Neural cell (in vitro differentiated cells): ENCODE results near the gene SIL1. TPM values are rescaled to one million over a fixed set of nuclear protein-coding genes. Genes with fewer than 3 reads are reported as not detected.

Experiments
- H2AFZ ChIP-seq: fragments of 200-600, 300-800 bp; sonication (generic), shearing (Covaris generic); 2 replicates; pipeline ENCODE4 v1.6.0; 2014; ENCODE audit warnings: low read depth, mild to moderate bottlenecking, antibody characterized with exemption, low read length, moderate library complexity
- H3F3A ChIP-seq: fragments of 200-600 bp; shearing (Covaris generic); 2 replicates; pipeline ENCODE4 v1.6.1; 2016; ENCODE audit warnings: mild to moderate bottlenecking, moderate library complexity, mixed read lengths, antibody characterized with exemption, low read length; ENCODE audit not compliant: insufficient read depth, poor library complexity, severe bottlenecking
- H3K27ac ChIP-seq: fragments of 200-600, 300-800 bp; sonication (generic), shearing (Covaris generic); 2 replicates; pipeline ENCODE4 v1.5.1; 2014; ENCODE audit warnings: mild to moderate bottlenecking, low read length, moderate library complexity
- H3K27me3 ChIP-seq: fragments of 300-800, 200-600 bp; sonication (generic), shearing (Covaris generic); 2 replicates; pipeline ENCODE4 v1.6.0; 2014; ENCODE audit warnings: mild to moderate bottlenecking, low read depth, low read length, moderate library complexity; ENCODE audit not compliant: insufficient read depth
- H3K36me3 ChIP-seq: fragments of 300-800, 200-600 bp; sonication (generic), shearing (Covaris generic); 2 replicates; pipeline ENCODE4 v1.5.1; 2014; ENCODE audit warnings: mild to moderate bottlenecking, antibody characterized with exemption, low read length, moderate library complexity; ENCODE audit not compliant: insufficient read depth
- H3K4me2 ChIP-seq: fragments of 300-800, 200-600 bp; sonication (generic), shearing (Covaris generic); 2 replicates; pipeline ENCODE4 v1.6.0; 2014; ENCODE audit warnings: mild to moderate bottlenecking, low read length
- H3K4me3 ChIP-seq: fragments of 300-800, 200-600 bp; sonication (generic), shearing (Covaris generic); 2 replicates; pipeline ENCODE4 v1.5.1; 2014; ENCODE audit warnings: mild to moderate bottlenecking, low read length, moderate library complexity
- H3K79me2 ChIP-seq: fragments of 200-600 bp; shearing (Covaris generic); replicated peaks from 2 replicates; pipeline ENCODE4 v1.6.0; 2014; ENCODE audit warnings: mild to moderate bottlenecking, low read length, moderate library complexity; ENCODE audit not compliant: insufficient read depth
- H3K9ac ChIP-seq: fragments of 300-800, 200-600 bp; sonication (generic), shearing (Covaris generic); 2 replicates; pipeline ENCODE4 v1.6.1; 2016; ENCODE audit warnings: mild to moderate bottlenecking, low read length, mixed read lengths
- H3K9me2 ChIP-seq: fragments of 200-600 bp; shearing (Covaris generic); 2 replicates; pipeline ENCODE4 v1.6.1; 2016; ENCODE audit warnings: mild to moderate bottlenecking, low read length, mixed read lengths; ENCODE audit not compliant: insufficient read depth
- H3K9me3 ChIP-seq: fragments of 200-600, 300-800 bp; sonication (generic), shearing (Covaris generic); 2 replicates; pipeline ENCODE4 v1.6.1; 2016; ENCODE audit warnings: mild to moderate bottlenecking, mixed run types, low read length, moderate library complexity, mixed read lengths
- H4K20me1 ChIP-seq: fragments of 200-600 bp; shearing (Covaris generic); 2 replicates; pipeline ENCODE4 v1.6.1; 2016; ENCODE audit warnings: mild to moderate bottlenecking, mixed run types; ENCODE audit not compliant: insufficient read depth
- CTCF ChIP-seq: fragments of 450-650 bp; IDR thresholded peaks from 2 replicates; pipeline ENCODE4 v1.5.1; 2014; ENCODE audit warnings: antibody characterized with exemption, mild to moderate bottlenecking, moderate library complexity; ENCODE audit not compliant: poor library complexity, severe bottlenecking
- EP300 ChIP-seq: fragments of 450-650 bp; conservative IDR thresholded peaks from 2 replicates; pipeline ENCODE4 v1.6.1; 2014; ENCODE audit warnings: antibody characterized with exemption, mild to moderate bottlenecking, moderate library complexity; ENCODE audit not compliant: poor library complexity, severe bottlenecking
- EZH2 ChIP-seq: fragments of 200-600, 300-800 bp; shearing (Covaris generic), sonication (generic); IDR thresholded peaks from 2 replicates; pipeline ENCODE4 v1.6.1; 2014; ENCODE audit warnings: antibody characterized with exemption, low read length, borderline replicate concordance, mild to moderate bottlenecking; ENCODE audit not compliant: insufficient read depth, poor library complexity, severe bottlenecking
- MXI1 ChIP-seq: fragments of 450-650 bp; conservative IDR thresholded peaks from 2 replicates; pipeline ENCODE4 v1.6.1; 2014; ENCODE audit warnings: antibody characterized with exemption, mild to moderate bottlenecking; ENCODE audit not compliant: poor library complexity, severe bottlenecking
- POLR2AphosphoS5 ChIP-seq: IDR thresholded peaks from 2 replicates; pipeline ENCODE4 v1.6.1; 2012
- RAD21 ChIP-seq: fragments of 450-650 bp; conservative IDR thresholded peaks from 2 replicates; pipeline ENCODE4 v1.6.1; 2014; ENCODE audit warnings: antibody characterized with exemption, mild to moderate bottlenecking, moderate library complexity
- SMC3 ChIP-seq: fragments of 450-650 bp; conservative IDR thresholded peaks from 2 replicates; pipeline ENCODE4 v1.6.1; 2014; ENCODE audit warnings: antibody characterized with exemption, mild to moderate bottlenecking, moderate library complexity; ENCODE audit not compliant: poor library complexity
- TAF1 ChIP-seq: IDR thresholded peaks from 2 replicates; pipeline ENCODE4 v1.6.1; 2012; ENCODE audit warnings: low read depth
- polyA plus RNA-seq: library from polyadenylated mRNA; depleted of rRNA; stranded (reverse); fragments of >200 nt; gene quantifications from 2 replicates; pipeline ENCODE4 v1.2.3, GENCODE V29; 2014
- TF ChIP-seq, protein P1 (sequence below): IDR thresholded peaks from 2 replicates; pipeline ENCODE4 v1.6.1; 2012; ENCODE audit warnings: borderline replicate concordance

Gene SIL1
- polyA plus RNA-seq, 1 donor from 2014 or later = 4.7 TPM

DNA sequence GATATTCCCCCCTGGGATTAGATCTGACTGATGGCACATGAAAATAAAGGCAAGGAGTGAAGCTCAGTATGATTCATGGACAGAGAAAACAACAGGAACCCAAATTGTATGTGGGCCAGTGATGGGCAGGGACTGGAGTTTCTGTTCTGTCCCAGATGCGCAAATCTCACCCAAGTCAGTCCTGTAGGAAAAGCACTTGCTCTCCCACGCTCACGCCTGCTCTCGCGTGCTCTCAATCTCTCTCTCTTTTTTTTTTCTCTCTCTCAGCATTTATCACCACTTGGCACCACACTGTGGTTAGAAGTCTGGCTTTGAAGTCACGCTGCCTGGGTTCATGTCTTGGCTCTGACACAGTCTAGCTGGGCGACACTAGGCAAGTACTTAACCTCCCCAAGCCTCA, 216.6 kb downstream of the SIL1 start:
- Histone ChIP-seq H3K4me2 (no peak overlapping the region), H3K79me2 (no peaks in the 10 kb centered on the region), H2AFZ (no peak overlapping the region), H3K27ac (no peak overlapping the region), H3K9ac (no peak overlapping the region), H3K27me3 (no peaks in the 10 kb centered on the region), H3F3A (no peaks in the 10 kb centered on the region), H3K9me2 (no peaks in the 10 kb centered on the region), H4K20me1 (no peaks in the 10 kb centered on the region), H3K9me3 (no peaks in the 10 kb centered on the region), H3K36me3 (no peaks in the 10 kb centered on the region), H3K4me3 (no peak overlapping the region)
- TF ChIP-seq RAD21 (no peak), EP300 (no peak), CTCF (no peak), EZH2 (no peak), TAF1 (no peak), MXI1 (no peak), SMC3 (no peak), POLR2AphosphoS5 (no peak)
- TF ChIP-seq, protein P1, sequence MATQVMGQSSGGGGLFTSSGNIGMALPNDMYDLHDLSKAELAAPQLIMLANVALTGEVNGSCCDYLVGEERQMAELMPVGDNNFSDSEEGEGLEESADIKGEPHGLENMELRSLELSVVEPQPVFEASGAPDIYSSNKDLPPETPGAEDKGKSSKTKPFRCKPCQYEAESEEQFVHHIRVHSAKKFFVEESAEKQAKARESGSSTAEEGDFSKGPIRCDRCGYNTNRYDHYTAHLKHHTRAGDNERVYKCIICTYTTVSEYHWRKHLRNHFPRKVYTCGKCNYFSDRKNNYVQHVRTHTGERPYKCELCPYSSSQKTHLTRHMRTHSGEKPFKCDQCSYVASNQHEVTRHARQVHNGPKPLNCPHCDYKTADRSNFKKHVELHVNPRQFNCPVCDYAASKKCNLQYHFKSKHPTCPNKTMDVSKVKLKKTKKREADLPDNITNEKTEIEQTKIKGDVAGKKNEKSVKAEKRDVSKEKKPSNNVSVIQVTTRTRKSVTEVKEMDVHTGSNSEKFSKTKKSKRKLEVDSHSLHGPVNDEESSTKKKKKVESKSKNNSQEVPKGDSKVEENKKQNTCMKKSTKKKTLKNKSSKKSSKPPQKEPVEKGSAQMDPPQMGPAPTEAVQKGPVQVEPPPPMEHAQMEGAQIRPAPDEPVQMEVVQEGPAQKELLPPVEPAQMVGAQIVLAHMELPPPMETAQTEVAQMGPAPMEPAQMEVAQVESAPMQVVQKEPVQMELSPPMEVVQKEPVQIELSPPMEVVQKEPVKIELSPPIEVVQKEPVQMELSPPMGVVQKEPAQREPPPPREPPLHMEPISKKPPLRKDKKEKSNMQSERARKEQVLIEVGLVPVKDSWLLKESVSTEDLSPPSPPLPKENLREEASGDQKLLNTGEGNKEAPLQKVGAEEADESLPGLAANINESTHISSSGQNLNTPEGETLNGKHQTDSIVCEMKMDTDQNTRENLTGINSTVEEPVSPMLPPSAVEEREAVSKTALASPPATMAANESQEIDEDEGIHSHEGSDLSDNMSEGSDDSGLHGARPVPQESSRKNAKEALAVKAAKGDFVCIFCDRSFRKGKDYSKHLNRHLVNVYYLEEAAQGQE = no peak

GRCh38 chr5:138981131-138981530, 217.0 kb downstream of the SIL1 start:
- H4K20me1 ChIP-seq = no peaks in the 10 kb centered on the region
- no peak overlapping the region for H3K4me3 ChIP-seq
- H3K9ac ChIP-seq = no peak overlapping the region
- H3K9me3 ChIP-seq = no peaks in the 10 kb centered on the region
- no peaks in the 10 kb centered on the region for H3K9me2 ChIP-seq
- no peak overlapping the region for H3K27ac ChIP-seq
- no peaks in the 10 kb centered on the region for H3K79me2 ChIP-seq
- H3K27me3 ChIP-seq = no peaks in the 10 kb centered on the region
- H3K4me2 ChIP-seq = no peak overlapping the region
- no peaks in the 10 kb centered on the region for H3K36me3 ChIP-seq
- H3F3A ChIP-seq = no peaks in the 10 kb centered on the region
- no peak overlapping the region for H2AFZ ChIP-seq
- TF ChIP-seq RAD21 (no peak), CTCF (no peak), POLR2AphosphoS5 (no peak), SMC3 (no peak), EZH2 (no peak), EP300 (no peak), MXI1 (no peak), TAF1 (no peak)
- TF ChIP-seq, protein P1 = no peak
